ENCODE measurements around the gene GABRG2.

Gene GABRG2

DNA sequence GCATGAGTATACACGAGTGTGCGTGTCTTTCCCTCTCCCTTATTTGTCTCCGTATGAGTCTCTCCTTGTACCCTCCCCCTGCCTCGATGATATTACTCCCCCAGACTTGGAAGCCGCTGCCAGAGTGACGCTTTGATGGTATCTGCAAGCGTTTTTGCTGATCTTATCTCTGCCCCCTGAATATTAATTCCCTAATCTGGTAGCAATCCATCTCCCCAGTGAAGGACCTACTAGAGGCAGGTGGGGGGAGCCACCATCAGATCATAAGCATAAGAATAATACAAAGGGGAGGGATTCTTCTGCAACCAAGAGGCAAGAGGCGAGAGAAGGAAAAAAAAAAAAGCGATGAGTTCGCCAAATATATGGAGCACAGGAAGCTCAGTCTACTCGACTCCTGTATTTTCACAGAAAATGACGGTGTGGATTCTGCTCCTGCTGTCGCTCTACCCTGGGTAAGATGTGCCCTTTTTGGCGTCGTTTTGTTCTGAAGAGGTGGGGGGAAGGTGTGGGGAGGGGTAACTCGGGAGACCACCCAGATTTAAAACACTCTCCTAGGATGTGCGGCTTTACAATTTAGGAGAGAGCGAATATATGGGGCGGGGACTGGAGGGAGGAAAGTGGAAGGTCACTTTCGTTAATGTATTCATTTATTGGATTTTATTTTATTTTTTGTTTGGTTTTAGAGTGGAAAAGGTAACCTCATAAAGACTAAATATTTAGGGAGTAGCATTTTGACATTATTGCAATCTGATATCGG, at the start of gene GABRG2:
TSS of gene GABRG2 (plus strand) at position 119 of the 757 bp plus-strand sequence. CDS start at position 346, 227 bp downstream.
- TF ChIP-seq, protein P1, sequence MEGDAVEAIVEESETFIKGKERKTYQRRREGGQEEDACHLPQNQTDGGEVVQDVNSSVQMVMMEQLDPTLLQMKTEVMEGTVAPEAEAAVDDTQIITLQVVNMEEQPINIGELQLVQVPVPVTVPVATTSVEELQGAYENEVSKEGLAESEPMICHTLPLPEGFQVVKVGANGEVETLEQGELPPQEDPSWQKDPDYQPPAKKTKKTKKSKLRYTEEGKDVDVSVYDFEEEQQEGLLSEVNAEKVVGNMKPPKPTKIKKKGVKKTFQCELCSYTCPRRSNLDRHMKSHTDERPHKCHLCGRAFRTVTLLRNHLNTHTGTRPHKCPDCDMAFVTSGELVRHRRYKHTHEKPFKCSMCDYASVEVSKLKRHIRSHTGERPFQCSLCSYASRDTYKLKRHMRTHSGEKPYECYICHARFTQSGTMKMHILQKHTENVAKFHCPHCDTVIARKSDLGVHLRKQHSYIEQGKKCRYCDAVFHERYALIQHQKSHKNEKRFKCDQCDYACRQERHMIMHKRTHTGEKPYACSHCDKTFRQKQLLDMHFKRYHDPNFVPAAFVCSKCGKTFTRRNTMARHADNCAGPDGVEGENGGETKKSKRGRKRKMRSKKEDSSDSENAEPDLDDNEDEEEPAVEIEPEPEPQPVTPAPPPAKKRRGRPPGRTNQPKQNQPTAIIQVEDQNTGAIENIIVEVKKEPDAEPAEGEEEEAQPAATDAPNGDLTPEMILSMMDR (IDR thresholded peaks at IDR 0.05; ENCODE audit: insufficient read depth, low read length, poor library complexity, severe bottlenecking) = no peak
- no peaks in the 10 kb centered on the region for H3K27me3 ChIP-seq (replicated peaks; ENCODE audit: control insufficient read depth, insufficient read depth, low read length)
- H3K36me3 ChIP-seq (ENCODE audit: control insufficient read depth, insufficient read depth, low read length) = no peaks in the 10 kb centered on the region
- no peak within 1 kb of the TSS for H3K4me3 ChIP-seq (replicated peaks; ENCODE audit: low read depth, low read length)
- DNase-seq (ENCODE audit: extremely low read depth, insufficient read length) = no peak

DNA sequence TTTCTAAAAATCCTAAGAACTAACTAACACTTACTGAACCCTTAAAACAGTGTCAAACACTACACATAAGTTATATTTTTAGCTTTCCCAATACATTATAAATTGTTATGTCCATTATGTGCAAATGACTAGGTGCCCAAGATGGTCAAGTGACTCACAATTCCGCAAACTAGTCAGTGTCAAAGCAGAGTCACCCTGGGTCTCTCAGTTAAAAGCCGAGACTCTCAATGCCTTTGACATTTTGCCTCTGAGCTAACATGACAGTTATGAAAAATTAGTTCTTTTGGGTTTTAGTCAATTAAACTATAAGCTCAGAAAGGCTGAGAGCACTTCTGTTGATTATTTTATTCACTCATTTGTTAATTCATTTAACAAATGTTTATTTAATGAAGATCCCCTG, 42.3 kb upstream of the GABRG2 start:
- Histone ChIP-seq H3K36me3 (ENCODE audit: control insufficient read depth, insufficient read depth, low read length) (no peaks in the 10 kb centered on the region), H3K27me3 (replicated peaks; ENCODE audit: control insufficient read depth, insufficient read depth, low read length) (no peaks in the 10 kb centered on the region), H3K4me3 (replicated peaks; ENCODE audit: low read depth, low read length) (no peak overlapping the region)
- TF ChIP-seq, protein P1 (IDR thresholded peaks at IDR 0.05; ENCODE audit: insufficient read depth, low read length, poor library complexity, severe bottlenecking) = no peak
- DNase-seq (ENCODE audit: extremely low read depth, insufficient read length) = no peak

DNA sequence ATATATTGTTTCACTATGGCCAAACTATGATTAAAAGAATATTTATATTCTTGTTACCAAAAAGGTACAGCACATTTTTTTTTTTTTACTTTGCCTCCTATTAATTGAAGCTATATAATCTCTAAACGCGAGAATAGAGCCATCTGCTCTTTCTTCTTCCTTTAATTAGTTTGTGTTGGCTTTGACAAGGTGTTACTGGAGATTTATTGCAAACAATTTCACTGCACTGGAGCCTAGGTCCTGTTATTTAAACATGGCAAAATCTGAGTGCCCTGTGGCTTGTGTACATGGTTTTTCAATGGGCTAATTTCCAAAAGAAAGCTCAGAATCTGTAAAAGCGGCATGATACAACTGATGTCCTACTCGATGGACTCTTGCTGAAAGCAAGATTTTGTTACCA, 40.8 kb upstream of the GABRG2 start:
- H3K27me3 ChIP-seq (replicated peaks; ENCODE audit: control insufficient read depth, insufficient read depth, low read length) = no peaks in the 10 kb centered on the region
- no peak for DNase-seq (ENCODE audit: extremely low read depth, insufficient read length)
- H3K36me3 ChIP-seq (ENCODE audit: control insufficient read depth, insufficient read depth, low read length) = no peaks in the 10 kb centered on the region
- TF ChIP-seq, protein P1 (IDR thresholded peaks at IDR 0.05; ENCODE audit: insufficient read depth, low read length, poor library complexity, severe bottlenecking) = no peak
- H3K4me3 ChIP-seq (replicated peaks; ENCODE audit: low read depth, low read length) = no peak overlapping the region

DNA sequence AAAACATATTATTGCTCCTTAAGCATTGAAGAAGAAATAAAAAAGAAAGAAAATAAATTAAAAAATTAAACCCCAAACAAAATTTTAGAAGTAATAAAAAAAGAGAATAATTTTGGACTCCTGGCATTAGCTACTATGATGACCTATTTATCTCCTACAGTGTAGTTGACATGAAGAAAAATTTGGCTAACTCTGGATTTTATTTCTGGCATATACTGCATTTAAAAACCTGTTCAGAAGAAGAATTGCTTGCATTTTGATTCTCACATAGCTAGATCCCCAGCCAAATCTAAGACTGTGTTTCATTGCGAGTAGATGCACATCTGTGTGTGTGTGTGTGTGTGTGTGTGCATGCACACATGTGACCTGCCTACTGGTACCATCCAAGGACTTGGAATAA, 30.1 kb upstream of the GABRG2 start:
- TF ChIP-seq, protein P1 (IDR thresholded peaks at IDR 0.05; ENCODE audit: insufficient read depth, low read length, poor library complexity, severe bottlenecking) = no peak
- Histone ChIP-seq H3K4me3 (replicated peaks; ENCODE audit: low read depth, low read length) (no peak overlapping the region), H3K36me3 (ENCODE audit: control insufficient read depth, insufficient read depth, low read length) (no peaks in the 10 kb centered on the region), H3K27me3 (replicated peaks; ENCODE audit: control insufficient read depth, insufficient read depth, low read length) (no peaks in the 10 kb centered on the region)
- DNase-seq (ENCODE audit: extremely low read depth, insufficient read length) = no peak

DNA sequence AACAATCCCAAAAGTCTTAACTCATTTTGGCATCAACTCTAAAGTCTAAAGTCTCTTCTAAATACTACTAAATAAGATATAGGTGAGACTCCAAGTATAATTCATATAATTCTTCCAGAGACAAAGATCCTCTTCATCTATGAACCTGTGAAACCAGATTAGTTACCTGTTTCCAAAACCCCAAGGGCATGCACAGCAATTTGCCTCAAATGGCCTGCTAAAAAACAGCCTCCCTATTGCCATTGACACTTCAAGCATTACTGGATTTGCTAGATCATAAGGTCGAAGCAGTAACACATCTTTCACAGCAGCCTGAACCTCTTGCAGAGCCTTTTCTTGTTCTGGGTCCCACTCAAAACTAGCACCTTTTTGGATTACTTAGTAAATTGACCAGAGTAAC, 20.3 kb upstream of the GABRG2 start:
- TF ChIP-seq, protein P1 (IDR thresholded peaks at IDR 0.05; ENCODE audit: insufficient read depth, low read length, poor library complexity, severe bottlenecking) = no peak
- no peaks in the 10 kb centered on the region for H3K36me3 ChIP-seq (ENCODE audit: control insufficient read depth, insufficient read depth, low read length)

More for the DNA sequence above, 20.3 kb upstream of the GABRG2 start:
- H3K27me3 ChIP-seq (replicated peaks; ENCODE audit: control insufficient read depth, insufficient read depth, low read length) = no peaks in the 10 kb centered on the region
- H3K4me3 ChIP-seq (replicated peaks; ENCODE audit: low read depth, low read length) = no peak overlapping the region
- no peak for DNase-seq (ENCODE audit: extremely low read depth, insufficient read length)

Measured in GM06990 (cell line).